HG02840 (cell line): ENCODE results near the gene MTRR.
A peak's percentile ranks its signal among the peaks of the same experiment; 100 is the strongest.

Experiments used
- ATAC-seq: cut with Tn5 transposase; IDR thresholded peaks from one replicate; pipeline ENCODE4 v1.9.1; 2021; ENCODE audit warnings: mild to moderate bottlenecking, moderate library complexity, moderate number of reproducible peaks; ENCODE audit not compliant: unreplicated experiment, low FRiP score

Gene MTRR

DNA sequence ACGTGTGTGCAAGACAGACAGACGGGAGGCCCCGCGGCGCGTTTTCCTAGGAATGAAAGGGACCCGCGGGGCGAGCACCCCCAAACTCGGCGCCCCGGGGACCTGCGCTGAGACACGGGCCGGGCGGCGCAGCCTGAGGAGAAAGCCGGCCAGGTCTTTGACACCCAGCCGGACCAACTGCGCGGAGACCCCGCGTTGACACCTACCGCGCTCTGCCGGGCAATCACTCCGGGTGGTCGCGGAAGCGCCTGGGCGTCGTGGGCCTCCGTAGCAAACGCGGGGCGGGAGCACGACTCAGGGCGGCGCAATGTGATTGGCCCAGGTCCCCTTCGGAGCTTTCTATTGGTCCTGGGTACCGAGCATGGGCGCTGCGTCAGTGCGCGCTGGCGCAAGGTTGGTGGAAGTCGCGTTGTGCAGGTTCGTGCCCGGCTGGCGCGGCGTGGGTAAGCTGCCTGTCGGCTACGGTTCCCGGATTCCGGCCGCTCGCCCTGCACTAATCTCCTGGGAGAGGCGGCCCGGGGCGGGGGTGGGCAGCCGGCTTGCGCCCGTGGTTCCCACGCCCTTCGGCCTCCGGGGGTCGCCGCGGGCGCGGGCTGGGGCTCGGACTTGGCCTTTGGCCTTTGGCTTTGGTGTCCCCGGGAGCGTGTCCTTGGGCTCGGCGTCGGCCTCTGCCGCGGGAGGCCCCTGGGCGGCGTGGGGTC, at the start of gene MTRR, which contains the start of gene FASTKD3:
Gene MTRR, plus strand, starts transcription at position 376 of the 701 bp plus-strand sequence. CDS start 1,647 bp downstream, outside the sequence.
Gene FASTKD3, minus strand, starts transcription at position 259 of the 701 bp plus-strand sequence. CDS start 948 bp downstream, outside the sequence.
- ATAC-seq: peak; percentile 96

DNA sequence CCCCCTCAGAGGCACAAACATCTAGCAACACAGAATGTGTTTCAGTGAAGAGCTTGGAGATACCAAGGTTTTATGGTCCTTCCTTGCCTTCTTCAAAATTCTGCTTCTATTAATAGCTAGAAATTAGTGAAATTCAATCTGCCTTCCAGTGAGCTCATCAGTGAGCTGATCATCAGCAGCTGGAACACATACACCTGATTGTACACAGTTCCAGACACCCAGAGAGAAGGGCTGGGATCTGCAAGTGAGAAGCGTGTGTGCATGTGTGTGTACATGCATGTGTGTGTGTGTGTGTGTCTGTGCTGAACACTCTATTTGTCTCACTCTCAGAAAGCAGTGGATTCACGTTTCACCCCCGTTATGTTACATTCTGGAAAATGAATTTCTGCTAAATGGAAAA, 46.5 kb upstream of the MTRR start:
- no peak for ATAC-seq

GRCh38 chr5:7823594-7823993, 45.4 kb upstream of the MTRR start:
- ATAC-seq: no peak

DNA sequence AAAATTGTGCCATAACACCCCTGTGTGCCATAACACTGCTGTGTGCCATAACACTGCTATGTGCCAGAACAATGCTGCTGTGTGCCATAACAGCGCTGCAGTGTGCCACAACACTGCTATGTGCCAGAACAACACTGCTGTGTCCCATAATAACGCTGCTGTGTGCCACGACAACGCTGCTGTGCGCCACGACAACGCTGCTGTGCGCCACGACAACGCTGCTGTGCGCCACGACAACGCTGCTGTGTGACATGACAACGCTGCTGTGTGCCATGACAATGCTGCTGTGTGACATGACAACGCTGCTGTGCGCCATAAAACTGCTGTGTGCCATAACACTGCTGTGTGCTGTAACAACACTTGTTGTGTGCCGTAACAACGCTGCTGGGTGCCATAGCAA, 44.0 kb upstream of the MTRR start:
- ATAC-seq: no peak

- ATAC-seq: no peak
Measured at GRCh38 chr5:7825630-7826029, 43.3 kb upstream of the MTRR start.

DNA sequence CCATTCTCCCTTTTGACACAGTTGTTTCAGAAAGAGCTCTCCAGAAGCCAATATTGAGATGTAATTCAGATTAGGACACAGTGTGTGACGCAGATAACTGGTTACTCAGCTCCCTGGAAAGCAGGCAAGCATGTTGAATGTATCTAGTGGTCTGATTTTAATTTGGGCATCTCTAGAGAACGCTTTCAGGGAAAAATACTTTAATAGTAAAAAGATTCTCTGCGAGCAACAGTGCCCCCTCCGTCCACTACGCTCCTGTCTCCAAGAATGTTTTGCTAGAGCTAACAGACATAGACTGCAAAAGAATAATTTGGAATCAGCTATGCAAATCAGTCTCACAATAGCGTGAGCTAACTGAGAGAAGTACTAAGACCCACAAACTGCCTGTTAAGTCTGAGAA, 41.3 kb upstream of the MTRR start:
- ATAC-seq: no peak

DNA sequence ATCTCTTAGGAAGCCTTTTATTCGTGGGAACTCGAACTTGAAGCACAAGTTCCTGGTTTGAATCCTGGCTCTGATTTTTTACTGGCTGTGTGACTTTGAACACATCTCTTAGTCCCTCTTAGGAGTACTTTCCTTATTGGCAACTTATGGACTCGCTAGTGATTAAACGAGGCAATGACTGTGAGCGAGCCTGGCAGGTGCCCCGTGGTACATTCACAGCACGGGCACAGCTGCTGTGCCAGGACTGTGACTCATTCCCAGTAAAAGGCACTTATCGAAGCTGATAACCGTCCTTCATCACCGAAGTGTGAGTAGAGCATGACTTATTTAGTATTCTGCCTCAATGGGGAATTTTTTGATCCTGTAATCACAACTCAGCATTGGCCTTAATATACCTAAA, 40.7 kb upstream of the MTRR start:
- no peak for ATAC-seq

GRCh38 chr5:7834982-7835381, 34.0 kb upstream of the MTRR start:
- ATAC-seq: no peak

GRCh38 chr5:7837403-7837802, 31.5 kb upstream of the MTRR start:
- no peak for ATAC-seq

- ATAC-seq: no peak
Measured at GRCh38 chr5:7842531-7842930, 26.4 kb upstream of the MTRR start.

DNA sequence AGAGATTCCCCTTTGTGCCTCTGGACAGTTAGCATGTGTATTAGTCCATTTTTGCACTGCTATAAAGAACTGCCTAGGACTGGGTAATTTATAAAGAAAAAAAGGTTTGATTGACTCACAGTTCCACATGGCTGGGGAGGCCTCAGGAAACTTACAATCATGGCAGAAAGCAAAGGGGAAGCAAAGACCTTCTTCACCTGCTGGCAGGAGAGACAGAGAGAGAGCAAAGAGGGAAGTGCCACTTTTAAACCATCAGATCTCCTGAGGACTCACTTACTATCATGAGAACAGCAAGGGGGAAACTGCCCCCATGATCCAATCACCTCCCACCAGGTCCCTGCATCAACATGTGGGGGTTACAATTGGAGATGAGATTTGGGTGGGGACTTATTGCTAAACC, 24.0 kb upstream of the MTRR start:
- ATAC-seq: no peak

GRCh38 chr5:7845557-7845956, 23.4 kb upstream of the MTRR start:
- no peak for ATAC-seq

DNA sequence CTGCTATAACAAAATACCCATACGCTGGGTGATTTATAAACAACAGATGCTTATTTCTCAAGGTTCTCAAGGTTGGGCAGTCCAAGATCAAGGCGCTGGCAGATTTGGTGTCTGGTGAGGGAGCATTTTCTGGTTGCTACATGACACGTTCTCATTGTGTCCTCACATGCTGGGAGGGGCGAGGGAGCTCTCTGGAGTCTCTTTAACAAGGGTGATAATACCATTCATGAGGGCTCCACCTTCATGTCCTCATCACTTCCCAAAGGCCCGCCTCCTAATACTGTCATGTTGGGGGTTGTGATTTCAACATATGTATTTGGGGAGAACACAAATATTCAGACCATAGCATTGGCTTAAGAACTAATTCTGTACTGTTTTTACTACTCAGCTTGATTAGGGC, 22.6 kb upstream of the MTRR start:
- no peak for ATAC-seq

- no peak for ATAC-seq
Measured at GRCh38 chr5:7848296-7848695, 20.7 kb upstream of the MTRR start.

- ATAC-seq: no peak
Measured at GRCh38 chr5:7849681-7850394, 19.1 kb upstream of the MTRR start.

- no peak for ATAC-seq
Measured at GRCh38 chr5:7850395-7851239, 18.3 kb upstream of the MTRR start, which contains the start of gene CFAP90. Gene CFAP90 (minus strand): TSS chr5:7851133. CDS start chr5:7851021, 112 bp downstream.

- no peak for ATAC-seq
Measured at GRCh38 chr5:7851240-7851592, 17.7 kb upstream of the MTRR start.

- ATAC-seq: no peak
Measured at GRCh38 chr5:7851617-7852289, 17.2 kb upstream of the MTRR start.

DNA sequence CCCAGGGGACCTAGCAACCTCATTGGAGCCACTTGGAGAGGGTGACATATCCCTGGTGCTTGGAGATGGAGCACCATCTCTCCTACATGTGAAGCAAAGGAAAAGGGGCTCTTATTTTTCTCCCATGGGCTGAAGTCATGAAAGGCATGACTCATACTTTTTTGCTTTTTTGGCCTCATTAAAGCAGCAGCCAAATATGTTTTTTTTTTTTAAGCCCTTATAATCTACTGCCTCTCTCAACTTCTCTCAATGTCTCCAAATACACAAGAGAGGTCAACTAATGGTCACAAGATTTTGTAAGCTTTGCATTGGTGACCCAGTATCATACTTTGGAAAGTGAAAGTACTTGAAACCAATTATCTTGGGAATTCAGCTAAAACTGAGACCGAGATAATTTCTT, 16.4 kb upstream of the MTRR start:
- no peak for ATAC-seq

- ATAC-seq: no peak
Measured at GRCh38 chr5:7852988-7853387, 16.0 kb upstream of the MTRR start.

GRCh38 chr5:7855611-7856010, 13.3 kb upstream of the MTRR start:
- ATAC-seq: no peak
